HG03064 (cell line): ENCODE data around the gene DCDC1.
"Not testable (repeated sequence)": the region's sequence is repeated elsewhere in the genome, so short reads cannot be mapped to it uniquely, and the experiment has no call there.

Source experiments
- ATAC-seq: cut with Tn5 transposase; IDR thresholded peaks from one replicate; pipeline ENCODE4 v1.9.1; 2021; ENCODE audit warnings: low read depth; ENCODE audit not compliant: unreplicated experiment

Gene DCDC1

GRCh38 chr11:31327417-31327816 lies 42.1 kb downstream of the DCDC1 start:
- no peak for ATAC-seq

DNA sequence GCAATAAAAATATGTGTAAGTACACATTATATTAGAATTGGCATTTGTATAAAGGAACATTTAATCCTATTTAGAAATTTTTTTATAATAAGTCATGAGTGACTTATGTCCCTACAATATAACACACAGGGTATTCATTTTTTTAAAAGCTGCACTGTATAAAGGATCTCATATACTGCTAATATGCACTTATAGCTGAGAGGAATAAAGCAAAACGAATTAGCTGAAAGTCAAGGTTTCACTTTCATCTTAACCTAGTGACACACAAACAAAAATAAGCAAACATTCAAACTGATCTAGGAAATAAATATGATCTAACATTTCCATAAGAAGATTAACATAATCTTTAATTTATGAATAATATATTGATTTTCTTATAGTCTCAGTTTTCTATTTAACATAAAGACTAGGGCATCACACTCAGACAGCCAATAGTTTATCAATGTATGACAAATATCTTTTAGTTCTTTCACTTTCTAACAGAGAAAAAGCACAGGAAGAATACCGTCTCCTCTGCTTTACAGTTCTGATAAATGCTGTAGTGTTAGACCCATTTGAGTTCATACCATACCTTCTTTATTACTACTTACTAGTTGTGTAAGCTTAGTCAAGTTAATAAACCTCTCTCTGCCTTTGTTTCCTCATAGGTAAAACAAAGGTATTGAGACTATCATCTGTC lies 42.9 kb downstream of the DCDC1 start:
- ATAC-seq, result peak; percentile 69

DNA sequence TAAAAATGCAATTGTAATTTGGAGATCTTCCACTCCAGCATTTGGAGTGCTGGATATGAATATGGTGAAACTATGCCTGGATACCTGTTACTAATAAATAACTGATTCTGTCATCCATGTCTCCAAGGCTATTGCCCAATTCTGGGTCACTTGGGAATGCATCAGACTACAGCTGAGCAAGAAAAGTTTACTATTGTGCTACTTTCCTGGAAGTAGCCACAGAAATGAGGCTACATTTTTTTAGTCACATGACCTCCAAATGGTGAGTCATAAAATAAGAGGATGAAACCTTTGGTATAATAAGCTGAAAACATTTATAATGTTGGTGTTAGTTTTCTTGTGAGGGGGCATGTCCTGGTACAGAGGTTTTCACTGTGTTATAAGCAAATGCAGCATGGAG lies 44.4 kb downstream of the DCDC1 start:
- no peak for ATAC-seq

DNA sequence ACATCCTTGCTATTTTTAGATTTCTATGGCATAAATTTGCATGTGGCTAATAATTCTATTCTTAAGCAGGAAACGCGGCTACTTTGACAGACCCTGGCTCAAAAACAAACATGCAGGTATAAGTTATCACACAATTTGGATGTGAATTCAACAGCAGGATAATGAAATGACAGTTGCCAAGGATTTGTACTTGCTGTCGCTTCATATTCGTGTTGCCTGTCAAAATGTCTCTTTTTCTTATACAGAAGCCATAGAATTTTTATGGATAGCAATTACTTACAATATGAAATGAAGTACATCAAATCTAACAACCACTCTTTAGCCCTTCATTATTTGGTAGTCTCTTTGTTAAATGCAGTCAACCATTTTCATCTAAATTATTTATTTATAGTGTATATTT lies 46.4 kb downstream of the DCDC1 start:
- no peak for ATAC-seq

DNA sequence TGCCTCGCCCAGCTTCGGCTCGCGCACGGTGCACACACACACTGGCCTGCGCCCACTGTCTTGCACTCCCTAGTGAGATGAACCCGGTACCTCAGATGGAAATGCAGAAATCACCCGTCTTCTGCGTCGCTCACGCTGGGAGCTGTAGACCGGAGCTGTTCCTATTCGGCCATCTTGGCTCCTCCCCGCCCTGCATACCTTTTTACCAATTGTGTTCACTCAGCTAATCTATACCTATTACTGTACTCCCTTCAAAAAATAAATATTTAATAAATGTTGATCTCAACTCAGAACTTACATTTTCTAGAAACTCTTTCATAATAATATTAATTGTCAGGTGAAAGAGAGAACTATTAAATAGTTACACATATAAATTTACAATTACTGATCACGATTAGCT lies 48.0 kb downstream of the DCDC1 start:
- ATAC-seq, result not testable (repeated sequence)

GRCh38 chr11:31303644-31304180 lies 65.8 kb downstream of the DCDC1 start:
- ATAC-seq, result no peak

DNA sequence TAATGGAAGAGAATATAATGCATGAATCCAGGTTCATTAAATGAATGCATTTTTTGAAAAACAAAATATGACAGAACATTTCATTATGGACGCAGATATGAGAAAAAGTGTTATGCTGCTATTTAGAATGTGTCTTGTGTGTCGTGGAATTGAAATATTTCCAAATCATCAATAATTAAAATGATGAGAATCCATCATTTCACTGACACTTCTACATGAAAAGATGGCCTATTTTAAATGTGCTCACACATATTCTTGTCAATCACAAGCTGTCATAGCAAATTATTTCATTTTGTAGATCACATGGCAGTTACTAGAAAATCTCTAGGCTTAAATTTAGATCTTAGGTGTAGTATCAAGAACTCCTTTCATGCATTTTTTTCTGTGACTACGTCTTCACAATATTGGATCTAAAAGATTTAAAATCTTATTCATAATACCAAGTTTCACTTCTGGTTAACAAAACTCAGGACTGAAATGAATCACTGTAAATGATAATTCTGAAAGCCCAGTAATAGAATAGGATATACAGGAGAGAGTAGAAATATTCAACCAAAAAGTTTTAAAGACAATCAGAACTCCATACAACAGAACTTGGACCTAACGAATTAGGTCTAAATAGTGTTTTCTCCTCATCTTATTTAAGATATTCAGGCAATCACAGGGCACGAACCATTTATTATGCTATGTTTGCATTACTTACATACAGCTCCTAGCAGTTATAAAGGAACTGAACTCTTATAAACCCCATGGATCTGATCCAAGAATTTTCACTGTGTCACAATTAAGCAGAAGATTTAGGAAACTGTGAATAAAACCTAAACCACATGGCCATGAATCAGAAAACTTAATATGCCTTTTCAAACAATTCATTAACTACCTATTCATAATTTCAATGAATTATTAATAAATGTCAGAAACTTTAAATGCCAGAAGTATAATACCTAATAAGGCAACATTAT lies 67.7 kb downstream of the DCDC1 start:
- no peak for ATAC-seq

DNA sequence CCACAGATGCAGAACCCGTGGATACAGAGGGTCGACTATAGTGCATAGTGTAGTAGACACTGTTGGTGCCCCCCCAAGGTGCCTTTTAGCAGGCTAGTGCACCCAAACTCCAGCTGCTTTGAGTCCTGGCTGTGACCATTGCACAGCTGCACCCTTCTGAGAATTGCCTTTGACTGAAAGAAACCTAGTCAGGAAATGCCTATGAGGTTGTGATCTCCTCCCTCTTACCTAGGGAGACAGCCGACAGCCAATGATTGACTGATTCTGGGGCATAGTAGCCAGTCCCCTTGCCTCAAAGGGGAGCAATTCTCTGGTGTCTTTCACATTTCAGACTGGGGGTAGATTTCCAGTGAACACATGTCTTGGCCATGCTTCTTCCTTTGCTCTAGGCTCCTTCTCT lies 74.2 kb downstream of the DCDC1 start:
- no peak for ATAC-seq

- ATAC-seq, result not testable (repeated sequence)
Measured at GRCh38 chr11:31273527-31273926, 96.0 kb downstream of the DCDC1 start.

- ATAC-seq, result no peak
Measured at GRCh38 chr11:31267720-31268119, 101.8 kb downstream of the DCDC1 start.

- ATAC-seq, result no peak
Measured at GRCh38 chr11:31264834-31265233, 104.7 kb downstream of the DCDC1 start.

- no peak for ATAC-seq
Measured at GRCh38 chr11:31262761-31263160, 106.8 kb downstream of the DCDC1 start.

- ATAC-seq, result no peak
Measured at GRCh38 chr11:31259797-31260196, 109.7 kb downstream of the DCDC1 start.

- no peak for ATAC-seq
Measured at GRCh38 chr11:31254415-31254814, 115.1 kb downstream of the DCDC1 start.

GRCh38 chr11:31248768-31249167 lies 120.8 kb downstream of the DCDC1 start:
- ATAC-seq, result no peak

GRCh38 chr11:31247321-31247720 lies 122.2 kb downstream of the DCDC1 start:
- ATAC-seq, result no peak

GRCh38 chr11:31246451-31247165 lies 122.9 kb downstream of the DCDC1 start:
- no peak for ATAC-seq

DNA sequence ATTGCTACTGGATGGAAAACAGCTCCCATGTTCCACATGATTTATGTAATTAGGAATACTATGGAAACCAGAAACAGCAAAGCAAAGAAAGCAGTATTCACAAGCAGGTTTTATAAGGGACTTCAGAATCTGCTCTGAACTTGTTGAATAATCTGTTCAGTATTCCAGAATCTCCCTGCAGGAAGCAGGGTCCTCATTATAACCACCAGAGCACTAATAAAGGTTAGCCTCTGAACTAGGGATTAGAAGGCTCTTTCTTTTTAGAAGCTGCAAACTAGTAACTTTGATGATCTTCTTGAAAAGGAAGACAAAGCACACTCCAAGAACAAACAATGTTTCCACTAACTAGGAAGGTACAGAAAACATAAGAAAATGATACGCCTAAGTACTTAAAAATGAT lies 125.8 kb downstream of the DCDC1 start:
- ATAC-seq, result no peak

GRCh38 chr11:31240340-31240904 lies 129.1 kb downstream of the DCDC1 start:
- ATAC-seq, result no peak
